GM23338 (cell line): ENCODE measurements around the gene KIAA1755.

Experiments
- CTCF ChIP-seq, 2 experiments: fragments of 200-600 bp in 1 of 2; sonication (generic) in 1 of 2; conservative IDR thresholded peaks; 2 replicates each; pipeline versions ENCODE4 v1.5.1 to v1.6.1; 2016 to 2017; ENCODE audit warnings: antibody characterized with exemption in 2 of 2, low read depth in 2 of 2, mild to moderate bottlenecking in 2 of 2, moderate library complexity in 1 of 2
- EZH2 ChIP-seq: fragments of 200-600 bp; sonication (generic); IDR thresholded peaks from one replicate; pipeline ENCODE4 v1.8.0; 2017; ENCODE audit warnings: antibody characterized with exemption, mild to moderate bottlenecking, low read depth; ENCODE audit not compliant: unreplicated experiment
- POLR2AphosphoS5 ChIP-seq: IDR thresholded peaks from 2 replicates; pipeline ENCODE4 v1.6.1; 2016; ENCODE audit warnings: antibody characterized with exemption, low read depth
- REST ChIP-seq: IDR thresholded peaks from one replicate; pipeline ENCODE4 v1.6.1; 2018; ENCODE audit warnings: antibody characterized with exemption; ENCODE audit not compliant: unreplicated experiment

- TF ChIP-seq CTCF (conservative IDR thresholded peaks at IDR 0.05; ENCODE audit: low read depth in 2 of 2) (no peak), REST (no peak), POLR2AphosphoS5 (no peak), EZH2 (no peak)
These were observed 93.1 kb downstream of the KIAA1755 start for GRCh38 chr20:38167328-38167850.
